NK-92 (cell line): ENCODE data around the gene CAV2.

Experiments
- DNase-seq: peaks from one replicate; lab custom pipeline; 2025; ENCODE audit not compliant: unreplicated experiment; lab: John Stamatoyannopoulos, UW

The CAV2 gene

GRCh38 chr7:116545411-116545993, 46.0 kb downstream of the CAV2 start:
- no peak for DNase-seq

GRCh38 chr7:116546054-116546453, 46.5 kb downstream of the CAV2 start:
- no peak for DNase-seq

- no peak for DNase-seq
Measured at GRCh38 chr7:116546916-116547315, 47.4 kb downstream of the CAV2 start.

- DNase-seq, result no peak
Measured at GRCh38 chr7:116547347-116547746, 47.8 kb downstream of the CAV2 start.

GRCh38 chr7:116548506-116548905, 49.0 kb downstream of the CAV2 start:
- DNase-seq, result no peak

- no peak for DNase-seq
Measured at GRCh38 chr7:116549370-116549769, 49.8 kb downstream of the CAV2 start.

GRCh38 chr7:116551692-116552091, 52.2 kb downstream of the CAV2 start:
- DNase-seq, result no peak

- DNase-seq, result no peak
Measured at GRCh38 chr7:116552602-116553001, 53.1 kb downstream of the CAV2 start.

- DNase-seq, result no peak
Measured at GRCh38 chr7:116553168-116553964, 53.8 kb downstream of the CAV2 start.

- no peak for DNase-seq
Measured at GRCh38 chr7:116554436-116554835, 54.9 kb downstream of the CAV2 start.

GRCh38 chr7:116554911-116555310, 55.4 kb downstream of the CAV2 start:
- DNase-seq, result no peak

- no peak for DNase-seq
Measured at GRCh38 chr7:116557066-116557585, 57.6 kb downstream of the CAV2 start.

- no peak for DNase-seq
Measured at GRCh38 chr7:116557901-116558300, 58.4 kb downstream of the CAV2 start.
